ENCODE results near the gene NEDD4L.

Gene NEDD4L

DNA sequence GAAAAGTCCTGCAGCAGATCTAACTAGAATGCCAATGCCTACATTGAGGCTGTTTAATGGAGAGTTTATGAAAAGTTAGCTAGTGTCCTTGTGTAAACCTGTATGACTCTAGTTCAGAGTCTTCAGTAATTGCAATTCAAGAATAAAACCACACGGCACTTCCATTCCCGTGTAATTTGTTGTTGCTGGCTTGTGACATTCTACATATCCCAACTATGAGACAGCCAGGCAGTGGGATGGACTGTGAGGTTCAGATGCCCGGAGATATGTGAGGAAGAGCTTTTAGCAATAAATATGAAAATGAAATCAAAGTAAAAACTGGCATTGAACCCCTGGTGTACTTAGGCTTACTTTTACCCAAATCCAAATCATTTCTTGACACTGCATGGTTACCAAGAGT lies 263.4 kb downstream of the NEDD4L start:
- H3K9ac ChIP-seq (ENCODE audit: low read depth, low read length), result no peak overlapping the region
- H3K9me3 ChIP-seq (ENCODE audit: control insufficient read depth, insufficient read depth, low read length), result no peaks in the 10 kb centered on the region
- peaks cover 6% of the 10 kb centered on the region; the same call in 1 of the 2 replicates for H3K4me1 ChIP-seq (ENCODE audit: insufficient read depth, low read length)
- H3K36me3 ChIP-seq (ENCODE audit: insufficient read depth, low read length), result 0 out of 2 replicates have a peak, but pooled peaks cover 3% of the 10 kb centered on the region

DNA sequence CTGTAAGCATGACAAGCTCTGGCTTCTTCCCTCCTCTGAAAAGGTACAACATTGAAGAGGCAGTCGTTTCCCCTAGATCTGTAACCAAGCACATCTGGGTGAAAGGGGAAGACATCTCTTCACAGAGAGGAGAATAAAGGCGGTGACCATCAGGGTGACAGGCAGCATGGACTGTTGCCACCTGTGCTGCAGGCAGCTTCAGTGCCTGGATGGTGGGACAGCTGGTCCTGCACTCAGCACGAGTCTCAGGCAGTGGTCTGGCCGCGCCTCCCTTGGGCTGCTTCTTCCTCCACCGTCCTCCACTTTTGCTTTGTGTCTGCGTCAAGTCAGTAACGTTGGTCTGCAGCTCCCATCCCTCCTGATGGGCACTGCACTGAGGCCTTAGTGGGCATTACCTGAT lies 264.4 kb downstream of the NEDD4L start:
- H3K9ac ChIP-seq (ENCODE audit: low read depth, low read length), result no peak overlapping the region
- H3K36me3 ChIP-seq (ENCODE audit: insufficient read depth, low read length), result 0 out of 2 replicates have a peak, but pooled peaks cover 3% of the 10 kb centered on the region
- H3K4me1 ChIP-seq (ENCODE audit: insufficient read depth, low read length), result peaks cover 6% of the 10 kb centered on the region; the same call in 1 of the 2 replicates

DNA sequence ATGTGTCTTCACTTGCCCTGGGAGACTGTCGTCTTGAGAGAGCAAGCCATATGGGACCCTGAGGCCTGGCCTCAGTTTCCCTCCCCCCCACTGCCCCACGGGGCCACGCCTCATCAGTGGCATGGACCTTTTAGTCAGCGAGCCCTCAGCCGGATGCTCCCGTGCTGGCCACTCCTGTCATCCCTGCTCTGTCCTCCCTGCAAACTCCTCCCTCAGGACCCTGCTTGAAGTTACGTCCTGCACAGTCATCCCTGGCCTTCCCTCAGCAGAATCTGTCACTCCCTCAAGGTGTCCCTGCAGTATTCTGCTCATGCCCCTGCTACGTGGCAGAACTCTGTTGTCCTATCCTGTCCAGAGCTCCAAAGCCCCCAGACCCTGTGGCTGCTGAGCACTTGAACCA lies 265.1 kb downstream of the NEDD4L start:
- no peaks in the 10 kb centered on the region for H3K9me3 ChIP-seq (ENCODE audit: control insufficient read depth, insufficient read depth, low read length)
- H3K9ac ChIP-seq (ENCODE audit: low read depth, low read length), result no peak overlapping the region
- peaks cover 6% of the 10 kb centered on the region; the same call in 1 of the 2 replicates for H3K4me1 ChIP-seq (ENCODE audit: insufficient read depth, low read length)
- 0 out of 2 replicates have a peak, but pooled peaks cover 3% of the 10 kb centered on the region for H3K36me3 ChIP-seq (ENCODE audit: insufficient read depth, low read length)

More for the DNA sequence above, 264.4 kb downstream of the NEDD4L start:
- no peaks in the 10 kb centered on the region for H3K9me3 ChIP-seq (ENCODE audit: control insufficient read depth, insufficient read depth, low read length)

GRCh38 chr18:58309610-58310239 lies 265.7 kb downstream of the NEDD4L start:
- H3K9ac ChIP-seq (ENCODE audit: low read depth, low read length), result no peak overlapping the region
- no peaks in the 10 kb centered on the region for H3K9me3 ChIP-seq (ENCODE audit: control insufficient read depth, insufficient read depth, low read length)
- H3K36me3 ChIP-seq (ENCODE audit: insufficient read depth, low read length), result 0 out of 2 replicates have a peak, but pooled peaks cover 3% of the 10 kb centered on the region
- peaks cover 6% of the 10 kb centered on the region; the same call in 1 of the 2 replicates for H3K4me1 ChIP-seq (ENCODE audit: insufficient read depth, low read length)

GRCh38 chr18:58310517-58310916 lies 266.5 kb downstream of the NEDD4L start:
- no peaks in the 10 kb centered on the region for H3K36me3 ChIP-seq (ENCODE audit: insufficient read depth, low read length)
- no peaks in the 10 kb centered on the region for H3K9me3 ChIP-seq (ENCODE audit: control insufficient read depth, insufficient read depth, low read length)
- H3K4me1 ChIP-seq (ENCODE audit: insufficient read depth, low read length), result peaks cover 13% of the 10 kb centered on the region
- H3K9ac ChIP-seq (ENCODE audit: low read depth, low read length), result no peak overlapping the region

- no peaks in the 10 kb centered on the region for H3K36me3 ChIP-seq (ENCODE audit: insufficient read depth, low read length)
- H3K9ac ChIP-seq (ENCODE audit: low read depth, low read length), result no peak overlapping the region
- H3K4me1 ChIP-seq (ENCODE audit: insufficient read depth, low read length), result peaks cover 21% of the 10 kb centered on the region
- H3K9me3 ChIP-seq (ENCODE audit: control insufficient read depth, insufficient read depth, low read length), result no peaks in the 10 kb centered on the region
These were observed 267.4 kb downstream of the NEDD4L start for GRCh38 chr18:58311390-58311789.

- Histone ChIP-seq H3K36me3 (ENCODE audit: insufficient read depth, low read length) (0 out of 2 replicates have a peak, but pooled peaks cover 5% of the 10 kb centered on the region), H3K9ac (ENCODE audit: low read depth, low read length) (no peak overlapping the region), H3K4me1 (ENCODE audit: insufficient read depth, low read length) (peaks cover 29% of the 10 kb centered on the region), H3K9me3 (ENCODE audit: control insufficient read depth, insufficient read depth, low read length) (no peaks in the 10 kb centered on the region)
These were observed 269.5 kb downstream of the NEDD4L start for GRCh38 chr18:58313491-58314032.

- Histone ChIP-seq H3K4me1 (ENCODE audit: insufficient read depth, low read length) (peaks cover 29% of the 10 kb centered on the region), H3K9me3 (ENCODE audit: control insufficient read depth, insufficient read depth, low read length) (no peaks in the 10 kb centered on the region)
These were observed 270.3 kb downstream of the NEDD4L start for GRCh38 chr18:58314284-58314683.

DNA sequence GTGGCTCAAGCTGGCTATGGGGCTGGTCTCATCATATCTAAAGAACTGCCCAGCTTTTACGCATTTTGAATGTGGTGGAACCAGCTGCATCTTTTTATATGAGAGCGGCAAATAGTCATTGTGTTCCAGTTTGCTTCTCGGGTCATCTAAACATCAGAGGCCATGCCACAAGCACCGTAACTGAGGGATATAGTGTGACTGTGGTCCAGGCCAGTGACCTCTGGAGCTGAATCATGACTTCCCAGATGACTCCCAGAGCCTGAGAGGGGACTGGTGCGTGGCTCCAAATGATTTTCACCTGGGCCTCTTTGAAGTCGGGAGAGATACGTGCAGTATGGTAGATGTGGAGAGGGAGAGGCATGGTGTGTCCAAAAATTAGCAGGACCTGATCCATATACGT lies 271.0 kb downstream of the NEDD4L start:
- Histone ChIP-seq H3K9me3 (ENCODE audit: control insufficient read depth, insufficient read depth, low read length) (no peaks in the 10 kb centered on the region), H3K9ac (ENCODE audit: low read depth, low read length) (no peak overlapping the region), H3K4me1 (ENCODE audit: insufficient read depth, low read length) (peaks cover 29% of the 10 kb centered on the region), H3K36me3 (ENCODE audit: insufficient read depth, low read length) (0 out of 2 replicates have a peak, but pooled peaks cover 5% of the 10 kb centered on the region)

More at GRCh38 chr18:58314284-58314683, 270.3 kb downstream of the NEDD4L start:
- H3K9ac ChIP-seq (ENCODE audit: low read depth, low read length), result no peak overlapping the region
- 0 out of 2 replicates have a peak, but pooled peaks cover 5% of the 10 kb centered on the region for H3K36me3 ChIP-seq (ENCODE audit: insufficient read depth, low read length)

DNA sequence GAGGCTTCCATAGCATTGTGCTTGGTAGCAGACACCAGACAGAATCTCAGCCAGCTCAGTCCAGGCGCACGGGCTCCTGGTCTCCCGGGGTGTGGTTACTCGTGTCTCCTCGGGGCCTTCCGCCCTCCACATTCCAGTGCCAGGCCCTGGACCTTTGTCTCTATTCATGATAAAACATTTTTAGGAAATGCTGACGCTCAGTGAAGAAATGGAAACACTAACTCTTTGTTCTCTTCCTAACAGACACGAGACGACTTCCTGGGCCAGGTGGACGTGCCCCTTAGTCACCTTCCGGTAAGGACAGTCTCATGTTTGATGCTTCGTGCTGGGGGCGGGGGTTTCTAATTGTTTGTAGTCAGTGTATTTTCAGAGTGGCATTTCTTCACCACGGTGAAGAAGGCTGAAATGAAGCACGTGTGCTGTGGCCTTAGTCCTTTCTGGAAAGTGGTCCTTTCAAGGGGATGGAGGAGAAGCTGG lies 271.8 kb downstream of the NEDD4L start:
- 0 out of 2 replicates have a peak, but pooled peaks cover 5% of the 10 kb centered on the region for H3K36me3 ChIP-seq (ENCODE audit: insufficient read depth, low read length)
- H3K4me1 ChIP-seq (ENCODE audit: insufficient read depth, low read length), result peaks cover 24% of the 10 kb centered on the region
- H3K9me3 ChIP-seq (ENCODE audit: control insufficient read depth, insufficient read depth, low read length), result no peaks in the 10 kb centered on the region
- H3K9ac ChIP-seq (ENCODE audit: low read depth, low read length), result no peak overlapping the region

GRCh38 chr18:58316396-58317342 lies 272.6 kb downstream of the NEDD4L start:
- Histone ChIP-seq H3K36me3 (ENCODE audit: insufficient read depth, low read length) (0 out of 2 replicates have a peak, but pooled peaks cover 5% of the 10 kb centered on the region), H3K4me1 (ENCODE audit: insufficient read depth, low read length) (peaks cover 23% of the 10 kb centered on the region), H3K9ac (ENCODE audit: low read depth, low read length) (no peak overlapping the region), H3K9me3 (ENCODE audit: control insufficient read depth, insufficient read depth, low read length) (no peaks in the 10 kb centered on the region)

DNA sequence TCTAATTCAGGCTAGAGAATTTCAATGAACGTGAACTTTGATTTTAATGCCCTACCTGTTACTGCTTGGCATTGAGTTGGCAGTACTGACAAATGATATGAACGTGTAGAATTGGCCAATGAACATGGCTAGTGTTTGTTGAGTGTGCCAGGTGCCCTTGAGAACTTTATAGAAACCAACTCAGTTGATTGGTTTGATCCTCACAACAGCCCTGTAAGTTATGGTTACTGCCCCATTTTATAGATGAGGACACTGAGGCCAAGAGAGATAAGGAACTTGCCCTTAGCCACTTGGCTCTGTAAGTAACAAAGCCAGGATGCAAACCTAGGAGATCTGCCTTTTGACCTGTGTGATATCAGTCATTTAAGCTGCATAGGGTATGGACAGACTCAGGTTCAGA lies 275.7 kb downstream of the NEDD4L start:
- peaks cover 7% of the 10 kb centered on the region for H3K36me3 ChIP-seq (ENCODE audit: insufficient read depth, low read length)
- peaks cover 23% of the 10 kb centered on the region for H3K4me1 ChIP-seq (ENCODE audit: insufficient read depth, low read length)
- no peak overlapping the region for H3K9ac ChIP-seq (ENCODE audit: low read depth, low read length)
- no peaks in the 10 kb centered on the region for H3K9me3 ChIP-seq (ENCODE audit: control insufficient read depth, insufficient read depth, low read length)

GRCh38 chr18:58320907-58321561 lies 277.0 kb downstream of the NEDD4L start:
- Histone ChIP-seq H3K36me3 (ENCODE audit: insufficient read depth, low read length) (peaks cover 11% of the 10 kb centered on the region), H3K9ac (ENCODE audit: low read depth, low read length) (no peak overlapping the region), H3K9me3 (ENCODE audit: control insufficient read depth, insufficient read depth, low read length) (no peaks in the 10 kb centered on the region), H3K4me1 (ENCODE audit: insufficient read depth, low read length) (peaks cover 11% of the 10 kb centered on the region)

DNA sequence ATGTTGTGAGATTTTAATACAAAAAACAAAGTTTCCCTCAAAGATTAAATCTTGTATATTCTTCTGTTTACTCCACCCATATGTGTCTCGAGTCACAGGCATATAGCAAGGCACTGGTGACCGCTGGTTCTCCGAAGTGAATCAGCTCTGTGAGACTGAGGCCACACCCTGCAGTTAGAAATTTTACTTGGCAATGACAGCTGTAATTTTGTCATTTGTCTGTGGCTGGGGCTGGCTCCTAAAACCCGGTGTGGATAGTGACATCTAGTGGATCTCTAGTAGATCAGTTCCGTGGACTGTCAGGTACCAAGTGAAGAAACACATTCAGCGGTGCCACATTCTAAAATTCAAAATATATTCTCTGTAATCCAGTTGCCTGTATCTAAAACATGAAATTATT lies 278.0 kb downstream of the NEDD4L start:
- Histone ChIP-seq H3K9me3 (ENCODE audit: control insufficient read depth, insufficient read depth, low read length) (no peaks in the 10 kb centered on the region), H3K4me1 (ENCODE audit: insufficient read depth, low read length) (0 out of 2 replicates have a peak, but pooled peaks cover 1% of the 10 kb centered on the region), H3K9ac (ENCODE audit: low read depth, low read length) (no peak overlapping the region), H3K36me3 (ENCODE audit: insufficient read depth, low read length) (peaks cover 11% of the 10 kb centered on the region)

Data from ES-I3 (cell line).